Measurements from ENCODE around the gene KYAT1. TPM values are rescaled to one million over a fixed set of nuclear protein-coding genes. Genes with fewer than 3 reads are reported as not detected.
A peak's percentile ranks its signal among the peaks of the same experiment; 100 is the strongest.

Gene KYAT1
- total RNA-seq, 1 experiment from 2014 or later: 34.1 TPM

GRCh38 chr9:128923493-128923883, 41.7 kb upstream of the KYAT1 start:
- POLR2A ChIA-PET: no interaction called here
- peak overlapping the region; percentile 75 for H3K4me3 Mint-ChIP-seq
- no peak for DNase-seq (ENCODE audit: low spot score)
- H3K9me3 Mint-ChIP-seq: no peaks in the 10 kb centered on the region
- CTCF ChIA-PET: interaction anchor here (0.6 to 1.4 kb wide), 3 partner anchors 46 to 105 kb away, joined by 3 to 4 read pairs (median 3); partner anchors contain the start of genes ENDOG and SH3GLB2
- TF ChIP-seq, protein P1, sequence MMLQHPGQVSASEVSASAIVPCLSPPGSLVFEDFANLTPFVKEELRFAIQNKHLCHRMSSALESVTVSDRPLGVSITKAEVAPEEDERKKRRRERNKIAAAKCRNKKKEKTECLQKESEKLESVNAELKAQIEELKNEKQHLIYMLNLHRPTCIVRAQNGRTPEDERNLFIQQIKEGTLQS (CRISPR knock-in tag; conservative IDR thresholded peaks at IDR 0.05): no peak
- TF ChIP-seq NR3C1 (CRISPR knock-in tag; conservative IDR thresholded peaks at IDR 0.05; ENCODE audit: low read depth): no peak
- no peak for TF ChIP-seq ATF1 (CRISPR knock-in tag; IDR thresholded peaks at IDR 0.05)
- no peak for TF ChIP-seq E2F5 (CRISPR knock-in tag; IDR thresholded peaks at IDR 0.05)
- TF ChIP-seq, protein P2, sequence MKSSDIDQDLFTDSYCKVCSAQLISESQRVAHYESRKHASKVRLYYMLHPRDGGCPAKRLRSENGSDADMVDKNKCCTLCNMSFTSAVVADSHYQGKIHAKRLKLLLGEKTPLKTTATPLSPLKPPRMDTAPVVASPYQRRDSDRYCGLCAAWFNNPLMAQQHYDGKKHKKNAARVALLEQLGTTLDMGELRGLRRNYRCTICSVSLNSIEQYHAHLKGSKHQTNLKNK (CRISPR knock-in tag; IDR thresholded peaks at IDR 0.05): no peak
- no peak for TF ChIP-seq ZNF263 (CRISPR knock-in tag; IDR thresholded peaks at IDR 0.05; ENCODE audit: low read depth)
- no peak for TF ChIP-seq ZNF138 (CRISPR knock-in tag; conservative IDR thresholded peaks at IDR 0.05)
- no peak for TF ChIP-seq SMAD3 (CRISPR knock-in tag; IDR thresholded peaks at IDR 0.05; ENCODE audit: borderline replicate concordance)
- H3K36me3 Mint-ChIP-seq: 0 out of 2 replicates have a peak, but pooled peaks cover 4% of the 10 kb centered on the region
- peaks cover 18% of the 10 kb centered on the region for H3K4me1 Mint-ChIP-seq
- no peak for ATAC-seq
- H3K27ac Mint-ChIP-seq: no peak overlapping the region
- H3K27me3 Mint-ChIP-seq (ENCODE audit: low read depth): no peaks in the 10 kb centered on the region

DNA sequence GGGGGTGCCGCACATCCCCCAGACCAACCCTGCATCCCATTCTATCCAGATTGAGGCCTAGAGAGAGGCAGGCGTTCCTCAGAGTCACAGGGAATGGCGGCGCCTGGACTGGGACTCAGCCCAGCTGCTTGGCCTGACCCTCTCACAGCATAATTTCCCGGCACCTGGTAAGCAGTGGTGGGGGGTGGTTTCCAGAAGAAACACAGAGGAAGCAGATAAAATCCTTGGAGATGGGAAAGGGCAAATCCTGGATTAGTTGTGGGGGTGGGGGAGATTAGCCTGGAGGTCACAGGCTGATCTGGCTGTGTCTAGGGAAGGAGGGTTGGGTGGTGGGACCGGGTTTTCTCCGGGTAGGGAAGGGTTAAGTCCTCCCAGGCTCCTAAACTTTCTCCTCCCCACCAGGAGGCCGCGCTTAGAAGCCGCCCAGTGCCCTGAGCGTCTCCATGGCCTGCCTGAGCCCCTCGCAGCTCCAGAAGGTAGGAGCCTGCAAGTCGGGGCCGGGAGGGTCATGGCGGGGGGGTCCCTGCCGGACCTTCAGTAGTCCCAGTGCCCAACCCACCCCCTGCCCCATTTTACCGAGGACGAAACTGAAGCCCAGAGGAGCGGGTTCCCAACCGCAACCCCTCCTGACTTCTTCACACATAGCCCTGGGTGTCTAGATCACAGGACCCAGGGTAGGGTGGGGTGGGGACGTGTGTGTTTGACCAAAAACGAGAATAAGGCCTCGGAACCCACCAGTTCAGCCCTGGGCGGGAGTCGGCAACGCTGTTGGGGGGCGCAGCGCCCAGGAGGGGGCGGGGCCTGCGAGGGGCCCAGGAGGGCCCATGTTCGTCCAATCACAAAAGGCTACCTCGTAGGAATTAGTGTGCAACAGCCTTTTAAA, 40.4 kb upstream of the KYAT1 start:
- H3K27me3 Mint-ChIP-seq (ENCODE audit: low read depth): no peaks in the 10 kb centered on the region
- ChIA-PET POLR2A (no interaction called here), CTCF (interaction anchor here (0.6 to 1.9 kb wide), 8 partner anchors 31 to 1493 kb away, joined by 3 to 5 read pairs (median 4); partner anchors contain the start of genes ENDOG and SH3GLB2)
- H3K27ac Mint-ChIP-seq: peak overlapping the region; percentile 69
- DNase-seq (ENCODE audit: low spot score) (peak; percentile 72), ATAC-seq (peak; percentile 86)
- H3K36me3 Mint-ChIP-seq: peaks cover 14% of the 10 kb centered on the region
- H3K4me1 Mint-ChIP-seq: peaks cover 12% of the 10 kb centered on the region
- TF ChIP-seq, protein P3, sequence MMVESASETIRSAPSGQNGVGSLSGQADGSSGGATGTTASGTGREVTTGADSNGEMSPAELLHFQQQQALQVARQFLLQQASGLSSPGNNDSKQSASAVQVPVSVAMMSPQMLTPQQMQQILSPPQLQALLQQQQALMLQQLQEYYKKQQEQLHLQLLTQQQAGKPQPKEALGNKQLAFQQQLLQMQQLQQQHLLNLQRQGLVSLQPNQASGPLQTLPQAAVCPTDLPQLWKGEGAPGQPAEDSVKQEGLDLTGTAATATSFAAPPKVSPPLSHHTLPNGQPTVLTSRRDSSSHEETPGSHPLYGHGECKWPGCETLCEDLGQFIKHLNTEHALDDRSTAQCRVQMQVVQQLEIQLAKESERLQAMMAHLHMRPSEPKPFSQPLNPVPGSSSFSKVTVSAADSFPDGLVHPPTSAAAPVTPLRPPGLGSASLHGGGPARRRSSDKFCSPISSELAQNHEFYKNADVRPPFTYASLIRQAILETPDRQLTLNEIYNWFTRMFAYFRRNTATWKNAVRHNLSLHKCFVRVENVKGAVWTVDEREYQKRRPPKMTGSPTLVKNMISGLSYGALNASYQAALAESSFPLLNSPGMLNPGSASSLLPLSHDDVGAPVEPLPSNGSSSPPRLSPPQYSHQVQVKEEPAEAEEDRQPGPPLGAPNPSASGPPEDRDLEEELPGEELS (CRISPR knock-in tag; IDR thresholded peaks at IDR 0.05): 0 out of 2 replicates have a peak, but pooled peaks have one; percentile 47
- TF ChIP-seq, protein P4, sequence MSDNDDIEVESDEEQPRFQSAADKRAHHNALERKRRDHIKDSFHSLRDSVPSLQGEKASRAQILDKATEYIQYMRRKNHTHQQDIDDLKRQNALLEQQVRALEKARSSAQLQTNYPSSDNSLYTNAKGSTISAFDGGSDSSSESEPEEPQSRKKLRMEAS (CRISPR knock-in tag; IDR thresholded peaks at IDR 0.05): peak; percentile 32; the same call in 1 of the 2 replicates
- TF ChIP-seq ATF2 (CRISPR knock-in tag; IDR thresholded peaks at IDR 0.05; ENCODE audit: borderline replicate concordance, low read depth): no peak
- peak; percentile 65; the same call in 1 of the 2 replicates for TF ChIP-seq ETV6 (CRISPR knock-in tag; IDR thresholded peaks at IDR 0.05)
- peak; percentile 56; the same call in 1 of the 2 replicates for TF ChIP-seq FOXP1 (CRISPR knock-in tag; IDR thresholded peaks at IDR 0.05; ENCODE audit: borderline replicate concordance)
- no peak for TF ChIP-seq SMAD3 (CRISPR knock-in tag; IDR thresholded peaks at IDR 0.05; ENCODE audit: borderline replicate concordance)
- no peak; the same call in 1 of the 2 replicates for TF ChIP-seq SP1 (CRISPR knock-in tag; conservative IDR thresholded peaks at IDR 0.05)
- H3K9me3 Mint-ChIP-seq: no peaks in the 10 kb centered on the region
- peak overlapping the region; percentile 75 for H3K4me3 Mint-ChIP-seq
